ENCODE data around the gene FSD2.

DNA sequence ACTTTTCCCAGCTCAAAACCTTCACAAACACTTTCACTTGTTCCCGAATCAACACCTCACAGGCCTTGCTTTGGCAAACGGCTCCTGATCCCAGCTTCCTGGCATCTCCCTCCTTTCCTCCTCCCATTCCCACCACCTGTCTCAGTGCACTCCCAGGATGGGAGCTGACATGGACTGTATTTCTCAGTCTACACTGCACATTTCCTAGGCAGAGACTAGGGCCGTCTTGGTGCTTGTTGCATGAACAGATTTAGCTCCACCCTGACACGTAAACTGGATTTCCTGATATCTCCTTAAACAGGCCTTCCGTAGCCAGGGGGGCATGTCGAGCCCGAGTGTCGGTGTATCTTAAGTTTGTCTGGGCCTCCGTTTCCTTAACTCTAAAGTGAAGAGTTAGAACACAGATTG, 2.8 kb upstream of the FSD2 start:
- TF ChIP-seq RCOR1 (IDR thresholded peaks at IDR 0.05; ENCODE audit: insufficient replicate concordance, low read length) (no peak), POLR2A (IDR thresholded peaks at IDR 0.05; ENCODE audit: low read depth, low read length) (no peak)
- TF ChIP-seq, protein P1, sequence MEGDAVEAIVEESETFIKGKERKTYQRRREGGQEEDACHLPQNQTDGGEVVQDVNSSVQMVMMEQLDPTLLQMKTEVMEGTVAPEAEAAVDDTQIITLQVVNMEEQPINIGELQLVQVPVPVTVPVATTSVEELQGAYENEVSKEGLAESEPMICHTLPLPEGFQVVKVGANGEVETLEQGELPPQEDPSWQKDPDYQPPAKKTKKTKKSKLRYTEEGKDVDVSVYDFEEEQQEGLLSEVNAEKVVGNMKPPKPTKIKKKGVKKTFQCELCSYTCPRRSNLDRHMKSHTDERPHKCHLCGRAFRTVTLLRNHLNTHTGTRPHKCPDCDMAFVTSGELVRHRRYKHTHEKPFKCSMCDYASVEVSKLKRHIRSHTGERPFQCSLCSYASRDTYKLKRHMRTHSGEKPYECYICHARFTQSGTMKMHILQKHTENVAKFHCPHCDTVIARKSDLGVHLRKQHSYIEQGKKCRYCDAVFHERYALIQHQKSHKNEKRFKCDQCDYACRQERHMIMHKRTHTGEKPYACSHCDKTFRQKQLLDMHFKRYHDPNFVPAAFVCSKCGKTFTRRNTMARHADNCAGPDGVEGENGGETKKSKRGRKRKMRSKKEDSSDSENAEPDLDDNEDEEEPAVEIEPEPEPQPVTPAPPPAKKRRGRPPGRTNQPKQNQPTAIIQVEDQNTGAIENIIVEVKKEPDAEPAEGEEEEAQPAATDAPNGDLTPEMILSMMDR (conservative IDR thresholded peaks at IDR 0.05; ENCODE audit: low read depth, low read length) = no peak

Measured in IMR-90 (cell line).